ENCODE results near the gene DNAJC16.

DNAJC16 gene

DNA sequence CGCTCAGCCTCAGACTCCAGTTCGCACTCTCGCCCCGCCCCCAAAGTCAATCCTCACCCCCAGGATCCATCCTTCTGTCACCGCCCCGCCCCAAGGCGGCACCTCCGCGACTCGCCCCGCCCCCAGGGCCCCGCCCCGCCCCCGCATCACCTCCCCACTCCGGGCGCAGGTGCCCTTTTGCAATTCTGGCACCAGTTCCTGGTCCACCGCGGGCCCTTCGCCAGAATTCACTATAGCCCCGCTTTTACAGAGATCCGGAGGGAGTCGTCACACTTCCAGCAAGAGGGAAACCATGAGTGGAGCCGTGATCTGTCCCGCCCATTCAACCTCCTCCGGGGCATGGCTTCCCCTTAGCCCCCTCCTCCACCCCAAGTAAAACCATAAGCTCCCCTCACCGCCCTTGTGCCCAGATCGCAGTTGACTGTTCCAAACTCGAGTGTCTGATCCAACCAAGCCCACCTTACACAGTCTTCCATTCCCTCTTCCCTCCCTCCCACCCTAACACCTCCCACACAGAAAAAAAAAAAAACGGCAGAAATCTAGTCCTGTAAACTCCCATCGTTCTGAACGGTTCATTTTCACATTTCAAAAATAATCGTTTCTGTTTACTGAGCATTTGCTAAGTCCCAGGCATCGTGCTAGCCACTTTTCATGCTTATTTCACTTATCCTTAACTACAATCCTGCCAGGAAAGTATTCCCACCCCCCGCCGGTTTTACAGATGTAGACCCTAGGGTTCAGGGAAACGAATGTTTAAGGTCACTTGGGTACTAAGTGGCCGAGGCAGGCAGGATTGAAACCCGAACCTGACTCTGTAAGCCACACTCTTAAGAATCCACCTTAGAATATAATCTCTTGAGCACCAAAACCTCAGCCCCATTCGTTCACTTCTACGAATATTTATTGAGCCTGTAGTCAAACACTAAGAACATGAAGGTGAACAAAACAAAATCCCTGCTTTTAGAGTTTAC lies 1.3 kb upstream of the DNAJC16 start:
- peak overlapping the region; percentile 78 for H2AFZ ChIP-seq (ENCODE audit: low read length)
- peak; percentile 97 for DNase-seq
- H3K27ac ChIP-seq (ENCODE audit: low read length) = peak overlapping the region; percentile 56; the same call in 1 of the 2 replicates

DNA sequence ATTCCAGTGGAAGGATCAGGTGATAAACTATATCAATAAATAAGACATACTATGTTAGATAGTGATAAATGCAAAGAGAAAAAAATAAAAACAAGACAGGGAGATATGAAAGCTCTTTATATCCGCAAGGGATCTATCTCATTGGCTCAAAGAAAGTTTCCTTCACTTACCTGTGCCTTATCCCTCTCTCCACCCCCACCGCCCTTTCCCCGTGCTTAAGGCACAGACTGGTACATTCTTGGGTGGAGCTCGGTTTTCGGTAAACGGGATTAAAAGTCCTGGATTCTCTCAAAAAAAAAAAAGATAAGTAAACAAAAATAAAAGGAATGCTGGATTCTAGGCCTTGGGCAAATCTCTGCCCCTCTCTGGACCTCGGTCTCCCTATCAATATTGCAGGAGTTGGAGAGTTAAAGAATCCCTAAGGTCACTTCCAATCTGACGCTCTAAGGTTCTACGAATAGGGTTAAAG lies 593 bp upstream of the DNAJC16 start:
- peak overlapping the region; percentile 74 for H3K4me2 ChIP-seq (ENCODE audit: low read depth, low read length)
- no peaks in the 10 kb centered on the region for H3K9me2 ChIP-seq (replicated peaks; ENCODE audit: insufficient read depth, low read length)
- no peaks in the 10 kb centered on the region for H3K27me3 ChIP-seq (replicated peaks; ENCODE audit: insufficient read depth, low read length)
- no peaks in the 10 kb centered on the region for H3K36me3 ChIP-seq (replicated peaks; ENCODE audit: insufficient read depth, low read length)
- H2AFZ ChIP-seq (ENCODE audit: low read length) = peak overlapping the region; percentile 78
- H3K79me2 ChIP-seq (ENCODE audit: low read length) = peaks cover 24% of the 10 kb centered on the region
- H3K4me1 ChIP-seq (ENCODE audit: low read length) = peaks cover 16% of the 10 kb centered on the region
- no peaks in the 10 kb centered on the region for H3K9me3 ChIP-seq (replicated peaks; ENCODE audit: insufficient read depth, low read length)
- no peak for DNase-seq
- peaks cover 10% of the 10 kb centered on the region for H3F3A ChIP-seq (ENCODE audit: insufficient read depth, low read length)
- TF ChIP-seq EZH2phosphoT487 (IDR thresholded peaks at IDR 0.05; ENCODE audit: low read length) (no peak), EZH2 (optimal IDR thresholded peaks at IDR 0.05; ENCODE audit: low read depth, low read length) (no peak)
- TF ChIP-seq, protein P1, sequence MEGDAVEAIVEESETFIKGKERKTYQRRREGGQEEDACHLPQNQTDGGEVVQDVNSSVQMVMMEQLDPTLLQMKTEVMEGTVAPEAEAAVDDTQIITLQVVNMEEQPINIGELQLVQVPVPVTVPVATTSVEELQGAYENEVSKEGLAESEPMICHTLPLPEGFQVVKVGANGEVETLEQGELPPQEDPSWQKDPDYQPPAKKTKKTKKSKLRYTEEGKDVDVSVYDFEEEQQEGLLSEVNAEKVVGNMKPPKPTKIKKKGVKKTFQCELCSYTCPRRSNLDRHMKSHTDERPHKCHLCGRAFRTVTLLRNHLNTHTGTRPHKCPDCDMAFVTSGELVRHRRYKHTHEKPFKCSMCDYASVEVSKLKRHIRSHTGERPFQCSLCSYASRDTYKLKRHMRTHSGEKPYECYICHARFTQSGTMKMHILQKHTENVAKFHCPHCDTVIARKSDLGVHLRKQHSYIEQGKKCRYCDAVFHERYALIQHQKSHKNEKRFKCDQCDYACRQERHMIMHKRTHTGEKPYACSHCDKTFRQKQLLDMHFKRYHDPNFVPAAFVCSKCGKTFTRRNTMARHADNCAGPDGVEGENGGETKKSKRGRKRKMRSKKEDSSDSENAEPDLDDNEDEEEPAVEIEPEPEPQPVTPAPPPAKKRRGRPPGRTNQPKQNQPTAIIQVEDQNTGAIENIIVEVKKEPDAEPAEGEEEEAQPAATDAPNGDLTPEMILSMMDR (IDR thresholded peaks at IDR 0.05; ENCODE audit: low read length) = no peak
- peak overlapping the region; percentile 93 for H3K4me3 ChIP-seq (ENCODE audit: low read length)
- peak overlapping the region; percentile 61; the same call in 1 of the 2 replicates for H3K9ac ChIP-seq (ENCODE audit: low read length)
- H3K27ac ChIP-seq (ENCODE audit: low read length) = peak overlapping the region; percentile 56; the same call in 1 of the 2 replicates
- H4K20me1 ChIP-seq (ENCODE audit: insufficient read depth, low read length) = no peaks in the 10 kb centered on the region

More for the DNA sequence above, 1.3 kb upstream of the DNAJC16 start:
- TF ChIP-seq, protein P1 (IDR thresholded peaks at IDR 0.05; ENCODE audit: low read length) = no peak
- TF ChIP-seq EZH2 (optimal IDR thresholded peaks at IDR 0.05; ENCODE audit: low read depth, low read length) = no peak
- no peak for TF ChIP-seq EZH2phosphoT487 (IDR thresholded peaks at IDR 0.05; ENCODE audit: low read length)
- Histone ChIP-seq H3K4me1 (ENCODE audit: low read length) (peaks cover 16% of the 10 kb centered on the region), H3K36me3 (replicated peaks; ENCODE audit: insufficient read depth, low read length) (no peaks in the 10 kb centered on the region), H3K27me3 (replicated peaks; ENCODE audit: insufficient read depth, low read length) (no peaks in the 10 kb centered on the region), H3K9me3 (replicated peaks; ENCODE audit: insufficient read depth, low read length) (no peaks in the 10 kb centered on the region), H4K20me1 (ENCODE audit: insufficient read depth, low read length) (no peaks in the 10 kb centered on the region), H3K9ac (ENCODE audit: low read length) (peak overlapping the region; percentile 61), H3K4me2 (ENCODE audit: low read depth, low read length) (peak overlapping the region; percentile 74), H3K9me2 (replicated peaks; ENCODE audit: insufficient read depth, low read length) (no peaks in the 10 kb centered on the region), H3F3A (ENCODE audit: insufficient read depth, low read length) (peaks cover 10% of the 10 kb centered on the region), H3K79me2 (ENCODE audit: low read length) (peaks cover 24% of the 10 kb centered on the region), H3K4me3 (ENCODE audit: low read length) (peak overlapping the region; percentile 93)

DNA sequence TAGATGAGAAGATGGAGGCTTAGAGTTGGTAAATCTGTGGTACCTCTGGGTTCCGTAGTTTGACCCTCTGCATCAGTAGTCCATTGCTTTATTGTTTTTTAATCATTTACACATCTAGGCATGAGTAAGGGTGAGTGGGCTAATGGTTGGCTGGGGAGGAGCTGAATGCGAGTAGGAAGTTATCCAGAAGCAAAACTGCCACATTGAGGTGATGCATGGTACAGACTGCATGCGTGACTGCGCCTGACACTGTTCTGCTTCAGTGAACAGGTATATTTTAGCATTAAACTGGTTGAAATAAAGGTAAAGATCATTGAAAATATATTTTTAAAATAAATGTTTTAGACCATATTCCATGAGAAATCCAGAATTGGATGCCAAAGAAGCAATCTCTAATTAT lies 4.4 kb downstream of the DNAJC16 start:
- Histone ChIP-seq H3K9ac (ENCODE audit: low read length) (no peak overlapping the region), H2AFZ (ENCODE audit: low read length) (no peak overlapping the region), H3K4me2 (ENCODE audit: low read depth, low read length) (no peak overlapping the region), H3K4me1 (ENCODE audit: low read length) (peaks cover 5% of the 10 kb centered on the region; the same call in 1 of the 2 replicates), H3K27me3 (replicated peaks; ENCODE audit: insufficient read depth, low read length) (no peaks in the 10 kb centered on the region), H3K27ac (ENCODE audit: low read length) (no peak overlapping the region), H3K36me3 (replicated peaks; ENCODE audit: insufficient read depth, low read length) (no peaks in the 10 kb centered on the region), H4K20me1 (ENCODE audit: insufficient read depth, low read length) (no peaks in the 10 kb centered on the region), H3K79me2 (ENCODE audit: low read length) (peaks cover 16% of the 10 kb centered on the region), H3K9me3 (replicated peaks; ENCODE audit: insufficient read depth, low read length) (no peaks in the 10 kb centered on the region), H3K4me3 (ENCODE audit: low read length) (no peak overlapping the region), H3F3A (ENCODE audit: insufficient read depth, low read length) (peaks cover 3% of the 10 kb centered on the region), H3K9me2 (replicated peaks; ENCODE audit: insufficient read depth, low read length) (no peaks in the 10 kb centered on the region)
- no peak for TF ChIP-seq EZH2 (optimal IDR thresholded peaks at IDR 0.05; ENCODE audit: low read depth, low read length)
- DNase-seq = no peak

Measured in MM.1S (cell line).